Stimulated activated CD4-positive, alpha-beta T cell treated with anti-CD3 and anti-CD28 coated beads, Interleukin-12 subunit alpha, Interleukin-12 subunit beta, amount 100 ng/mL, for 48 hours (primary cell): ENCODE measurements around the gene TNF.

Experiments
- DNase-seq, 3 donors: peaks; one replicate each; pipeline ENCODE4 v3.0.0-alpha.2; 2020; ENCODE audit warnings: low read depth in 2 of 3, low spot score in 1 of 3

TNF gene

GRCh38 chr6:31622684-31623091 lies 47.3 kb downstream of the TNF start:
- DNase-seq = no peak

- DNase-seq = no peak
Measured at GRCh38 chr6:31624070-31624469, 48.7 kb downstream of the TNF start.

- no peak for DNase-seq
Measured at GRCh38 chr6:31626952-31627351, 51.6 kb downstream of the TNF start.

DNA sequence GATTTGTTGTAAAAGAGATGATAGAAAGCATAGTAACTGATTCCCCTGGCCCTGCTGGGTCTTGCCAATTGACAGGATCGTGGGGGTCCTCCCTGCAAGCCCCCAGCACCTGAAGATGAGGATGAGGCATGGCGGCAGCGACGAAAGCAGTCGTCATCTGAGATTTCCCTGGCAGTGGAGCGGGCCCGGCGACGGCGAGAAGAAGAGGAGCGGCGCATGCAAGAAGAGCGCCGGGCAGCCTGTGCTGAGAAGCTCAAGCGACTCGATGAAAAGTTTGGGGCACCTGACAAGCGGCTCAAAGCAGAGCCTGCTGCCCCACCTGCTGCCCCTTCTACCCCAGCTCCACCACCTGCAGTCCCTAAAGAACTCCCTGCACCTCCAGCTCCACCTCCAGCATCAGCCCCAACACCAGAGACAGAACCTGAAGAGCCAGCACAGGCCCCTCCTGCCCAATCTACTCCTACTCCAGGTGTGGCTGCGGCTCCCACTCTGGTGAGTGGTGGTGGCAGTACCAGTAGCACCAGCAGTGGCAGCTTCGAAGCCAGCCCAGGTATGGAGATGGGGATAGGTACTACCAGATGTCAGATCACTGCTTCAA lies 52.4 kb downstream of the TNF start:
- no peak for DNase-seq
